COLO668 (cell line): ENCODE data around the gene LCN10.

Source experiments
- DNase-seq: peaks from one replicate; lab custom pipeline; 2025; ENCODE audit not compliant: unreplicated experiment; lab: John Stamatoyannopoulos, UW

The LCN10 gene

DNA sequence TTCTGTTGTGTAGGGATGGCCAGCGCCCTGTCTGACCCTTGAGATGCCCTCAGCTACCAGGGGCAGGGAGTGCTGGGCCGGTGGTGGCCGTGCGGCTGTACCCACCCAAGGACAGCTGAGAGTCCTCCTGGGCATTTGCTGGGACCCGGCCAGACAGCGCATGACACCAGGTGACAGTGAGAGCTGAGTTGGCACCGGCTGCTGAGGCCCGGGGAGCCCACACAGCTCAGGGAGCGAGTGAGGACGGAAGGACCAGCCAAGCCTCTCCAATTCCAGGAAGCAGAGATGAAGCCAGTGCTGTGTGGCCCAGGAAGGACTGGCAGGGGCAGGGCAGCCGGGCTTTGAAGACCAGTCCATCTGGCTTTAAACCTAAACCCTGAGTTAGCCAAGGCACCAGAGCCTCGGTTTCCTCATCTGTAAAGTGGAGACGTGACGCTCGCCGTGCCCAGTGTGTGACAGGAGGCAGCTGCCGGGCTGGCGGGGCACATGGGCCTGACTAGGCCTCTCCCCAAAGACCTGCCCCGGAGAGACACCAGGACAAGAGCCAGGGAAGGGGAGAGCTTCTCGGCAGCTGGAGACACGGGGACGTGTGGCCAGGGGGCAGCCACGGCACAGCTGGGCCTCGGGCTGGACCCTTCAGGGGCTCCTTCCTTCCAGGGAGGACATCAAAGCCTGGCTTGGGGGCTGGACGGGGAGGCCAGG, 52.5 kb downstream of the LCN10 start:
- no peak for DNase-seq

- DNase-seq: no peak
Observed at GRCh38 chr9:136689108-136689460, 53.7 kb downstream of the LCN10 start.

GRCh38 chr9:136688274-136689107, 54.2 kb downstream of the LCN10 start:
- DNase-seq: no peak
